Suppressor macrophage treated with lipopolysaccharide for 1 hour (primary cell): Measurements from ENCODE around the gene SCMH1.

Experiments used
- DNase-seq, 3 donors: peaks; one replicate each; pipeline ENCODE4 v3.0.0-alpha.2; 2020 to 2022

SCMH1 gene

DNA sequence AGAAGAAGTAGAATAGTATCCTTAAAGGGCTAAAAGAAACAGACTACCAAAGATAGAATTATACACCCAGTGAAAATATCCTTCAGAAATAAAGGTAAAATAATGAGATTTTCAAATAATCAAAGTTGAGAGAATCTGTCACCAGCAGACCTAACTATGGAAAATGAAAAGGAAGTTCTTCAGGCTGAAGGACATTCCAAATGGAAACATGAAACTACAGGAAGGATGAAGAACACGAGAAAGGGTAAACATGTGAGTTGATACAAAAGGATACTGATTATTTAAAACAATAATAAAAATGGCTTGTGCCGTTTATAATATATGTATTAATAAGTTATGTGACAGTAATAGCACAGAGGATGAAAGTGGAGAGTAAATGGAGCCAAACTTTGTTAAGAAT lies 163.5 kb downstream of the SCMH1 start:
- DNase-seq: no peak

DNA sequence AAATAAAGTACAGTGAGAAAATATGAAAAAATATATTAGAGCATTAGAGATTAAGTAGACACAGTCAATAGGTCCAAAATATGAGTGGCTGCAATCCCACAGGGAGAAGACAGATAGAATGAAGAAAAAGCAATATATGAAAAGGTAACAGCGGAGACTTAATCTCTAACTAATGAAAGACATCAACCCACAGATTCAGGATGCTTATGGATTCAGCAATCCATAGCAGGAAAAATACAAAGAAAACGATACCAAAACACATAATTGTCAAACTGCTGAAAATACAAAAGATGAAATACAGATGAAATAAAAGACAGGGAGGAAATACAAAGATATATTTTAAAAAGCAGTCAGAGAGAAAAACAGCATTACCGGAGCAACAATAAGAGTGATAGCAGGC lies 163.9 kb downstream of the SCMH1 start:
- DNase-seq: no peak

DNA sequence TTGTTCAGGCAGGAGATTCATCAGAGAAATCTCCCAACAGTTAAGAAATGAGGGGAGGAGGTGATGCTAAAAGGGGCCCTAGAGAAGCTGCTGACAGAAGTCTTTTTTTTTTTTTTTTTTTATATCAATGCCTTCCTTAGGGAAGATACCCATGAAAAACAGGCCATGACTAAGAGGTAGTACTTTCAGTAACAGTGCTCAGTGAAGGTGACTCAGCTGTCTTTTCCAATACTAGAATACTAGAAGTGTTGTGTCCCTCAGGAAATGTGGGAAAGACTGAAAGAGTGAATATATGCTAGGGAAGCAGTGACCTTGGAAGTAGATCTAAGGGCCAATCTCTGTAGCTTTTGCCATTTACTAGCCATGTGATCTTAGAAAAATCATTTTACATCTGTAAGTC lies 168.1 kb downstream of the SCMH1 start:
- DNase-seq: no peak

DNA sequence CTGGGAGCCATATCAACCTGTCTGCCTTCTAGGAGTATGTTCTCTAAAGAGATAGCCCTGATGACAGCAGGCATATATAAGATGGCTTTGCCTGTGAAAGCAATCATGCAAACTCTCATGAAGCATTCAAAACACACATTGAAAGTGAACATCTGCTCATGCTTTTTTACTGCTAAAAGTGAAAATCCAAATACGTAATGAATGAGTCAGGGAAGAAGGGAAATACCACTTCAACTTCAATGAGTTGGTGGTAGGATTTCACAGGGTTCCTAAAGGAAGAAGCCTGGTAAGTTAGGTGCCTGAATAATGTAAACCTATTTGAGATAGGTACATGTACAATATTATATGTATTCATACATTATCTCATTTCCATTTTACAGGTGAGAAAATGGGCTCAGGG lies 170.1 kb downstream of the SCMH1 start:
- DNase-seq: no peak

DNA sequence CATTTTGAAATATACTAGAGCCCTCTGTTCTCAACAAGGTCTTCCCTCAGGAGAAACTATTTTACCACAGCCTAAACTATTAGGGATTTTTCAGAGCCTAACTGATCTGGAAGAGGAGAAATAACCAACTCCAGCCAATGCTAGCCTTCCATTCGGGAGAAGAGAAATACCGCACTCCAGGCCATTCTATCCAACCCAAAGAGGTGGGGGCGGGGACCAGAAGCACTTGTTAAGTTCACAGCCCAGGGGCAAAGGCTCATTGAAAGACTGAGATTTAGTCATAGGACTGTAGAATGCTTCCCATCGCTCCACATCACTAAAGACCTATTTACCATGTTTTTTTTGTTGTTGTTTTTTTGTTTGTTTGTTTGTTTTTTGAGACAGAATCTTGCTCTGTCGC lies 185.2 kb downstream of the SCMH1 start:
- DNase-seq: no peak

DNA sequence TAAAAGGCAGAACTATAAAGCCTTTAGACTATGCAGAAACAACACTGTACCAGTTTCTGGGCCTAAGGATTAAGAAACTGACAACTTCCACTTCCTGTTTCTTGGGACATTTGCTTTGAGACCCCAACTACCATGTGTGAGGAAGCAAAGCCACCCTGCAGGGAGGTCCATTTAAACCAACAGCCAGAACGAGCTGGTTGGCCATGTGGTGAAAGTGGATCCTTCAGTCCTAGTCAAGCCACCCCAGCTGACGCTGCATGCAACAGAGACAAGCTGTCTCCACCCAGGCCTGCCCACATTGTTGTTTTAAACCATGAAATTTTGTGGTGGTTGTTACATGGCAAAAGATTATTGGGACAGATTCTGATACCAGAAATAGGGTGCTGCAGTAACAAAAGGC lies 188.8 kb downstream of the SCMH1 start:
- peak in 2 of 3 donors; percentile 1 to 38 for DNase-seq

DNA sequence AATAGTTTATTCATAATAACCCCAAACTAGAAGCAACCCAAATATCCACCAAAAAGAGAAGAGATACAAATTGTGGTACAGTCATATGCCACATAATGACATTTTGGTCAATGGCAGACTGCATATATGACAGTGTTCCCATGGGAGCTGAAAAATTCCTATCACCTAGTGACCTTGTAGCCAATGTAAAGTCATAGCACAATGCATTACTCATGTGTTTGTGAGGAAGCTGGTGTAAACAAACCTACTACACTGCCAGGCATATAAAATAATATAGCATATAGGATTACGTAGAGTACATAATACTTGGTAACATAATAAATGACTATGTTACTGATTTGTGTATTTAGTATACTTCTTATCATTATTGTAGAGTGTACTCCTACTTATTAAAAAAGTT lies 191.1 kb downstream of the SCMH1 start:
- DNase-seq: no peak

DNA sequence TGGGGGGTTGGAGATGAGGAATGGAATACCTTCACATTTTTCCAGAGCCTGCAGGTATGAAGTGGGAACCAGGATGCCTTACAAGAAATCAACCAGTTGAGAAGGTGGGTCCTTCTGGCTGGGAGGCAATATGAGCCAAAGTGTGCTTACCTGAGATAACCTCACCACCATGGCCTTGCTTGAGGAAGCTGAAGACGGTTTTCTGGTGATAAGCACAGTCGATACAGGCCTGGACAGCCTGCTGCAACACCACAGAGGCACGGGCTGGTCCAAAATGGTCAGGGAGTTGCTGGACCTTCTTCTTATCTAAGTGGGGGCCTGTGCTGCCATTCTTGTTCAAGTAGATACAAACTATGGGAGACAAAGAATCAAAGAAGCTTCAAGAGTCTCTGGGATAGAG lies 193.6 kb downstream of the SCMH1 start:
- DNase-seq: no peak

DNA sequence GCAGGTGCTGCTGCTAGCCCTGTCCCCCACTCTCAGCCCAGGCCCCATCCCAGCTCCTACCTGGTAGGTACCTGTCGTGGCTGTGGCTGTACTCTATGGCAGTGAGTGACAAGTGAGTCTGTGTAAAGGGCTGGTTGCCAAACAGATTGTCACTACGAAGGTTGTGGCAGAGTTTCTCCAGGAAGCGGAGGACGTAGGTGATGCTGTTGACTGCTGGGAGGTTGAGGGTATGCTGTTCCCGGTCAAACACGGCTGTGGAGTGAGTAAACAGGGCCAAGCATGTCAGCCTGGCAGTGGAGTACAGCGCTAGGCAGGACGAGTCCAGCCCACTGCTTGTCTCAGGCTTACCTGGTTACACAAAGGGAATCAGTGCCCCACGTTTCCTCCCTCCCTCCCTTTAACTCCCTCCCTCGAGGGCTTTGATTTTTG lies 195.7 kb downstream of the SCMH1 start:
- no peak for DNase-seq

DNA sequence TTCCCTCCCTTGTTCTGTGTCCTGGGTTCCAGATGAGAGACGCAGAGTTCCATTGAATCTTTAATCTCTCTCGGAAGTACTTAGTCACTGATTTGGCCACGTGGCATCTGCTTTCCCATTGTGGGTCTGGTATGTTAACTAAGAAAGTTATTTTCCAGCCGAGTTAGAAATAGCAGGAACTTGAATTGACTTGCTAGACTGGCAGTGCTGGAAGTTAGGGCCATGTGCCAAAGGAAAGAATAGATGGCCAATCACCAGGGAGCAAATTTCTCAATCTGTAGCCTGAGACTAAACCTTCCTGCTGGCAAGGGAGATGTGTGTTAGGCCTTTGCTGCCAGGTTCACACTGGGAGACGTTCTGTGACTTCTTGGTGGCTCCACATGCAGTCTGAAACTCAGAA lies 196.4 kb downstream of the SCMH1 start:
- DNase-seq: no peak

DNA sequence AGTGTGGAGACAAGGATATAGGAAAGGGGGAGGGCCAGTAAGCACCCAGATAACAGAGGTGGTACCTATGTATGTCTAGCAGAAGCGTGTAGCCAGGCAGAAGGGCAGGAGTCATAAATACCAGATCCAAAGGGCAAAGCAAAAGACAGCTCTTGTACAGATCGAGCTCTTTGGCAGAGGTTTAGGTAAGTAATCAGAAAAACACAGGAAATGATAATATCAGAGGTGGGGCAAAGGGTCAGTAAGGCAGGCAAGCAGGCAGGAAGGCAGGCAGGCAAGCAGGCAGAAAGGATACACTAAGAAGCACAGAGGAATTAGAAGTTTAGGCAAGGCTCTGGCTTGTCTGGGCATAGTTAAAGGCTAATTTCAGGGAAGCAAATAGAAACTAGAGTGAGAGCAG lies 197.9 kb downstream of the SCMH1 start:
- no peak for DNase-seq

DNA sequence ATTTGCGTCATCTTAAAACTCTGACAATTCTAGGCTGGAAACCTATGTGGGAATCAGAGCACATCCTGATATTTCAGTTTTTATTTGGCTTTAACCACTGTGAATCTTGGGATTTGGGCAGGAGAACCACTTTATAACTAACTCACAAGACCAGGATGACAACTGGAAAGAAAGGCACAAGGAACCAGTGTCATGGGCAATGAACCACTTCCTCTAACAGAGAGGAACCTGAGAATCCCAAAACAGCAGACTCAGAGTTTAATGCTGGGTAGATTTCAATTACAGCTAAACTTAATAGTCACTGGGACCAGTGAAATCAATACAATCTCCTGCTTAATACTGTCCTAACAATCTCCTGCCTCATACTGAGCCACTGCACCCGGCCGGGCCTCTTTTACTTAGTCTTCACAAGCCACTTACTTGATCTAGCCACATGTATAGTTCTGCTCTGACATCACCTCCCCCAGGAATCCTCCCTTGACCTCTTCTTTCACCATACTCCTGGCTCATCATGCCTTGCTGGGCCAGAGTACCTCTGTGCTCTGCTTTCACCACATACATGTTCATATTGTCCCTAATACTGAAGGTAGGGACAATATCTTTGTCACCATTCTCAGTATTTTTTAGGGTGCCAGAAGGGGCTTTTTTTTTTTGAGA lies 200.4 kb downstream of the SCMH1 start:
- peak; percentile 50 to 57 (median 51) for DNase-seq

DNA sequence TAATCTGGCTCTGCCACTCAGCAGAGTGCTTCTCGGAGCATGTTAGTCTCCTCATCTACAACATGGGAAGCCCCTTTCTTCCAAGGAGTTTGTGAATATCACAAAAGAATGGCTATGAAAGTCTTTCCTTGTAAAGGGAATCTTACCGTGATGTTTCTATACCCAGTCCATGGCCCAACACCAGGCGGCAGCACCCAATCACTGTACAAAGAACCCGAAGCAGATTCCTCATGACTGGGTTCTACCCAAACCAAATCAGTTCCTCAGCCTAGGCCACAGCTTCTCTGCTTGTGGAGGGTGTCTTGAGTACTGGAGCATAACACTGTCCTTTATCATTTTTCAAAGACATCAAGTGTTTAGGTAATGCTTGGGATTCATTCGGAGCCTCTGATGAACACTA lies 204.0 kb downstream of the SCMH1 start:
- no peak for DNase-seq

DNA sequence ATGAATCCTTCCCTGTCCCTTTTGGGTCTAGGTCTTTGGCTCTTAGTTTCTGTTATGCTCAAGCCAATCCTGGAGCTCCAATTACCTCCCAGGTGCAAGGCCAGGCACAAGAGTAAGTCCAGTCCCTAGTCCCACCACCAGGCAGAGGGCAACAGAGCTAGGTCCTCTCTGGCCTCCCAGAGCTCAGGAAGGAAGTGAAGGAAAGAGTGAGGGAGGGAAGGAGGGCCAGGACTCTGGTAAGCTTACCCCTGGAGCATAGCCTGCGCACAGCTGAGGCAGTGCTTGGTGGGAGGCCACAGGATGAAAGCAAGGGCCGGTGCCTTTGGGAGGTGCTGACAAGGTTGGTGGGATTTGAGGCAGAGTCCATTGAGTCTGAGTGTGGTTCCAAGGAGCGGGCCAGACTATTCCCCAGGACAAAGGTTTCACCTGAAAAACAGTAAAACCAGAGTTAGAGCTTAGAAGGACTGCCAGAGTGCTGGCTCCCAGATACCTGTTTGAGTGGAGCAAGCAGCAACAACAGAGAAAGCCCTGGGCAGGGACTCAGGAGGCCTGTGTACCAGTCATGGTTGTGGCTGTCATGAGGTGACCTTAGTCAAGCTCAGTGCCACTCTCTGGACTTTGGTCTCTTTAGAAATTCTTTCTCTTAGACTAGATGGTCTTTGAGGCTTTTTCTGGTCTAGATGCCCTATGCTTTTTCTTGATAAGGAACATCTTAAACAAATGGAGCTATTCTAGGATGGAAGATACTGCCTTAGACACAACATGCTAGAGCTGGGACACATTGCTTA lies 204.8 kb downstream of the SCMH1 start:
- no peak for DNase-seq

DNA sequence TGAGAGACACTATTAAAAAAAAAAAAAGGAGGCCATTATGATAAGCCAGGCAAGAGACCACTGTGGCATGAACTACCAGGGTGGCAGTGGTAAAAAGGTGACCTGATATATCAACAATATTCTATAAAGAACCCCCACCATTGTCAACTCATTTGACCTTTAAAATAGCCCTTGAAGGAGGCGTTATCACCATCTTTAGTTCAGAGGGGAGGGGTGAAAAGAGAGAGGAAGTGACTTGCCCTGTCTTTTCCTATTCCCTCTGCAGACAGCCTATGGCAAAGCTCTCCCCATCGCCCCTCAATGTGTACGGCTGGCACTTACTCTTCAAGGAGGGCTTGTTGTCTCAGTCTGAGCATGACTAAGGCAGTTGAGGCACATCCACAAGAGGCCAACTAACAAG lies 208.8 kb downstream of the SCMH1 start:
- no peak for DNase-seq

DNA sequence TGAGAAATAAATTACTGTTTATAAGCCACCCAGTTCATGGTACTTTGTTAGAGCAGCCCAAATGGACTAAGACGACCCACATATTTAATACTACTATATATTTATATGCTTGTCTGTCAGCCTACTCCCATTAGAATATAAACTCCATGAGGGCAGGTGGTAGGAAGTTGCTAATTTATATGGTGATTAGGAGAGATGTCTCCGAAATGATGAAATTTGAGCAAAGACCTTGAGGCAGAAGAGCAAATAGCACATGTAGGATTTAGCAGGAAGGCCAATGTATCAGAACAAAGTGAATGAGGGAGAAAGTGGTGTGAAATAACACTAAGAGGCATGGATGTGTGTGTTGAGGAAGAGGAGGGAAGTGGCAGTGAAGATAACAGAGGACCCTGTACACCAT lies 210.0 kb downstream of the SCMH1 start:
- no peak for DNase-seq

DNA sequence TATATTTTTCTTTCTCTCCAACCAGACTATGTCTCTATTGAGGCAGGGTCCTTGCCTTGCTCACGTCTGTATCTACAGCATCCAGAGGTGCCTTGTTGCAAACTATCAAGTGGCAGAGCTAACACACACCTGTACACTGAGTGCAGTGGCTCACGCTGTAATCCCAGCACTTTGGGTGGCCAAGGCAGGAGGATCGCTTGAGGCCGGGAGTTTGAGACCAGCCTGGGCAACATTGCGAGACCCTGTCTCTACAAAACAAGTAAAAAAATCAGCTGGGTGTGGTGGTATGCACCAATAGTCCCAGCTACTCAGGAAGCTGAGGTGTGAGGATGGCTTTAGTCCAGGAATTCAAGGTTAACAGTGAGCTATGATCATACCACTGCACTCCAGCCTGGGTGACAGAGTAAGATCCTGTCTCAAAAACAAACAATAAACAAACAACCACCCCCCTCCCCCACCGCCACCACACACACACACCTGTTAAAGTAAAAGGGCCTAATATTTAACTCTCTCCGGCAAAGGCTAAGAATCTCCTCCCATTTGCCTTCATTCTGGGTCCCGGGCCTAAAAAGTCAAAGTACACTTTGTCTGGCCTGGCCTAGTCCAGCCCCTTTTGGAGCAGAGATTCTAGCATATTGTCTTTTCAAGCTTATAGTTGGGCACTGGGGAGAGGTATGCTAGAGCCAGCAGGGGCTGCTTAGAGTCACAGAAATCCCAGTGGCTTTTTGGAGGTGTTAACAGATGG lies 211.1 kb downstream of the SCMH1 start:
- no peak for DNase-seq

DNA sequence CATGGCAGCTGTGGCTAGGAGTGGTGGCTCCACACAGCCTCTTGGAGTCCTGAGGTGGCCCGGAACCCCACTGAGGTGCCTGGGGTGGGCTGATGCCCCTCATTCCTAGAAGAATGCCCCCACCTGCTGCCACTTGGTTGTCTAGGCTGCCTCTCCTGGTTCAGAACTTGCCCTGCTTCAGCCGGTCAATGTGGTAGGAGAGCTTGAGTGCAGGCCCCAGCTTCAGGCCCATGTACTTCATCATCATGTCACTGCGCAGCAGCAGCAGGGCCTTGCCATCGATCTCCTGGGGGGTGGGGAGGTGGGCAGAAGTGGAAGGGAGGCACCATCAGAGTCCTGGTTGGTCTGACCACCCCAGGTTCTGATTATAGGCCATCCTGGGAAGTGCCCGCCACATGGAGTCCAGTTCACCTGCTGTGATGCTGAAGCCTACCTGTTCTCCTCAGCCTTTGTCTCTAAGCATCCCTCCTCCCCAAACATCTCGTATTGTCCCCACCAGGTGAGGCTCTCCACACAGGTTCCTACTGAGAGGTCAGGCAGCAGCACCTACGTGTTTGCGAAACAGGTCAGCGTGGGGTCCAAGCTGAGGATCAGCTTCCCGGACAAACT lies 214.0 kb downstream of the SCMH1 start:
- DNase-seq: no peak

DNA sequence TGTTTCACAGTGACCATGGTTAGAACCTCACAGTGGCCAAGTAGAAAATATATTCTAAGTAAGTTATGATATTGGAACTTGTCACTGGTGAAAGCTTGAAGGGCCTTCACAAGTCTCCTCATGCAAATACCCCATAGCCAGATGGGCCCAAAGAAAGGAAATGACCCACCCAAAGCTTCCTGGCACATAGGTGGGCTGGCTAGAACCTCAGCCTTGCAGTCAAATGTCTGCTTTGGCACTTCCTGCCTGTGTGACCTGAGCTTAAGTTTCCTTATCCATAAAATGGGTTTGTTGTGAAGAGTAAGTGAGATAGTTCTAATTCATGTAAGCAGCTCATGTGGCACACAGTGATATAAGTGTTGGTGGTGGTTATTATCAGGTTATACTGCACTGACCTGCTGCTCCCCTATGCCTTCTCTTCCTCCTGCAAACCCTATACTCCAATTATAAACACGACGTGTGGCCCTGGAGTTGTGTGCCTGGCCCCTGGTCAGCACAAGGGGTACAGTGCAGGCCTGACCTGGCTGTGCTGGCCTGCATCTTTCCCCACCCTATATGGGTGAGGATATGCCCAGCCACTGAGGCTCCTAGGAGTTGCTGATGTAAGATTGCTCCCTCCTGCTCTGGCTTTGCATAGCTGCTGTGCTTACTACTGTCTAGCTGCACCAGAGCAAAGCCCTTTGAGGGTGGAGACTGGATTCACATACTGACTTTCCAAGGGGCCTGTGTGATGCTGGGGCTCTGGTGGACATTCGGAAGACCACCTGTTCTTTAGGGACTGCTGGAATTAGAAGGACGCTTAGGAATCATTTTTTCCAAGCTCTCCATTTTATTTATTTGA lies 215.9 kb downstream of the SCMH1 start:
- no peak for DNase-seq

DNA sequence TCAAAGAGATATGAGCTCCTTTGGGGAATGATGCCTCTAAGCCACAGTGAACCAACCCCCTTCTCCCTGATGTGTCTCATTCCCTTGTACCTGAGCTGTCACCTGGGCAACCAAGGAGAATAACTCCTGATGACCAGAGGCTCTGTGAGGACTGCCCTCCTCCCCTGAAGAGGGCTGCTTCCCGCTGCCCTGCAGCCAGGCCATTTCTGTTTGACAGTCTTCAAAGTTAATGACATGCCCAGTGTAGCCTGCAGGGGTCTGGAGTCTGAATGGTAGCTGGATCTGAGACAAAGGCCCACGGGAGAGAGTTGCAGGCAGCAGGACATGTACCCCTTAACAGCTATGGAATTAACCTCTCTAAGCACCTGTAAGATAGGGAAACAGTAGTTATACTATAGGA lies 217.2 kb downstream of the SCMH1 start:
- DNase-seq: no peak

DNA sequence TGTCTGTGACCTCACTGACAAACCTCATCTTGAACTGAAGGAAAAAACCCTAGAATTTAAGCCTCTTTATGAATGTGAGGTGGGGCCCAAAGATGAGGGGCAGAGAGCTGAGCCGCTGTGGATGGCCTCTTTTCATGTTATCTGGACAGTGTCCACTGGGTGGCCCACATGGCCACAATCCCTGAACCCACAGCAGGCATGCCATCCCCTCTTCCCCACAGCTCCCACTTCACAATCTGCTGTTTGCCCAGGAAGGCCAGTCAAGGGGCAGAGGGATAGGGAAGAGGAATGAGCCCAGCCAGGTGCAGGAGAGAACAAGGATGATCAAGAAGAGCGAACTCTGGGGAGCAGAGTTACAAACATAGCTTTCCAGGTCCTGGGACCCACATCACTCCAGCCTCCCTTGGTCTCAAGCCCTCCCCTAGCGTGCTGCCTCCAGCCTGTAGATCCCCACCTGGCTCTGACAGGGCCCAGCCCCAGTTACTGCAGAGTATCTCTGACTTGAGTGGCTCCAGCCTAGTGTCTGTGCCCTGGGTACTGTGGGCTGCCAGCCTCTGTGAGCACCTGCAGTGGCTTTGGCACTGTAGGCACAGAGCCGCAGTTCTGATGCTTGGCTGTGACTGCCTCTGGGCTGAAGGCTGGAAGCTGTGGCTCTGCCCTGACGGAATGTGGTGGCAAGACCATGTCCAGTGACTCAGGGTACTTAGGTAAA lies 218.7 kb downstream of the SCMH1 start:
- DNase-seq: no peak

DNA sequence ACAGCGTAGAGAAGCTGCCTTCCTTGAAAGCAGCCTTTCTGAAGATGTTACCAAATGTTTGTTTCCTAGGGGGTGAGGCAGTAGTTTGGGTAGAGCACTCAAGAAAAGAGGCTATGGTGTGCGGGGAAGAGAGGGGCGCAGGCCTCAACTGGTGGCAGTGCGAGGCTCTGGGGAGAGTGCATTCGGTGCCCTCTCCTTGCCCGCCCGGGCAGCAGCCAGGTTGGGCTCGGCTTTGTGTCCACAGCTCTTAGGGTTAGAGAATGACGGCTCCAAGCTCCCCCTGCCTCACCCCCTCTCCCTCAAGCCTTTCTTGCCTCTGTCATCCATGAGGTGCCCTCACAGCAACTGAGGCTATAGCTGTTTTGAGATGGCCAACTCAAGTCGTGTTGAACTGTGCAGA lies 219.7 kb downstream of the SCMH1 start:
- DNase-seq: no peak
